ENCODE data around the gene AIF1L.
A peak's percentile ranks its signal among the peaks of the same experiment; 100 is the strongest.

Gene AIF1L

GRCh38 chr9:131096269-131097125, at the start of gene AIF1L:
Gene AIF1L (plus strand): TSS chr9:131096531. CDS start chr9:131096630, 99 bp downstream.
- peak; percentile 34 for DNase-seq (ENCODE audit: low spot score)

DNA sequence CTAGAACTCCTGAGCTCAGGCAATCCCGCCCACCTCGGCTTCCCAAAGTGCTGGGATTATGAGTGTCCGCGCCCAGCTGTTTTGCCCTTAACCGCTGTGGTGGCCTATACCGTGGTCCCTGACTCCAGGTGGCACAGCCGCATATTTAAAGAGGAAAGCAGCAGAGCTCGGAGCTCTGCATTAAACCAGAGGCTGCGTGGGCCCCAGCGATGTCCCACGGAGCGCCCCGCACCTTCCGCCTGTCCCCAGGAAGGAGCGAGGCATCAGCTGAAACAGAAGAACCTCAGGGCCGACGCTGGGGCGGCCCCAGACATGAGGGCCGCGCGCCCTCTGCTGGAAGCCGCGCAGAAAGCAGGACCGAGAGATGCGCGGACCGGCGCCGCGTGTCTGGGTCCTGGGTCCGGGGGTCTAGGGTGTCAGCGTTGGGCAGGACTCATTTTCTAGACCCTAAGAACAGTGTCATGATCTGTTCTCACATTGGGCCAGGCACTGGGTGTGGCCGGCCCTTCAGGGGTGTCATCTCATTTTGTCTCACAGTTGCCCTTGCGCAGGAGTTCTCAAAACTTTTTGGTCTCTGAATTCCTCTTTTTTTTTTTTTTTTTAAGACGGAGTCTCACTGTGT, 49.6 kb upstream of the AIF1L start:
- DNase-seq (ENCODE audit: low spot score) = peak; percentile 78

- DNase-seq (ENCODE audit: low spot score) = no peak
Measured at GRCh38 chr9:131048332-131048731, 48.0 kb upstream of the AIF1L start.

DNA sequence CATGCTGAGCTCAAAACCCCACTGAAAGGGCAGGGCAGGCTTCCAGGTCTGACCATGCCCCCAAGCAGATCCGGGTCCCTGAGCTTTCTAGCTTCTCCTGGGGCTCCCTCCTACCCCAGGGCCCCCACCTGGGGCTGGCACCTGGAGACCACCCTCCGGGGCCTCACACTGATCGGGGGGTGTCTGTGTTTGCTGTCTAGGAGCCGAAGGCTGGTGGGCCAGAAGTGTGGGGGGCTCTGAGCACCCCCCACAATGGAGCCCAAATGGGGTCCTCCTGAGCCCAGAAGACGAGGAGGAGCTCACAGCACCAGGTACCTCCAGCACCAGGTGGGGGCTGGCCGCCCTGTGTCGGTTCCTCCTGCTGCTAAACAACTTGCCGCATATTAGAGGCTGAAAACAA, 47.5 kb upstream of the AIF1L start:
- no peak for DNase-seq (ENCODE audit: low spot score)

- DNase-seq (ENCODE audit: low spot score) = no peak
Measured at GRCh38 chr9:131049829-131050715, 46.3 kb upstream of the AIF1L start.

DNA sequence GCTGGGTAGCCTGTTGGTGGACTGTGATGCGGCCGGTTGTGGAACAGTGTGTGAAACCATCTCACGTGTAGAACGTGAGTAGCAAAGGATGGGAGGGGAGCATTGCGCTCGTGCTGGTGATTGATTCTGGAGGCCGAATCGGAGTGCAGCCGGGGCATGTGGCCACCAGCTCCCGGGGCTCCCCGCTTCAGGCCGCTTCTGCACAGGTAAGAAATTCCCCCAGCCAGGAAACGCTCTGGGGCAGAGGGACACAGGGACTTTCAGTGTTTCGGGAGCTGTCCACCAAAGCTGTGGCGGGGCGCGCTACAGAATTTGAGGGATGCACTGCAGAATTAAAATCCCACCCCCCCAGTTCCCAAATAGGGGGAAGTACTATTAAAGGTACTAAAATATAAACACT, 45.5 kb upstream of the AIF1L start:
- DNase-seq (ENCODE audit: low spot score) = no peak

DNA sequence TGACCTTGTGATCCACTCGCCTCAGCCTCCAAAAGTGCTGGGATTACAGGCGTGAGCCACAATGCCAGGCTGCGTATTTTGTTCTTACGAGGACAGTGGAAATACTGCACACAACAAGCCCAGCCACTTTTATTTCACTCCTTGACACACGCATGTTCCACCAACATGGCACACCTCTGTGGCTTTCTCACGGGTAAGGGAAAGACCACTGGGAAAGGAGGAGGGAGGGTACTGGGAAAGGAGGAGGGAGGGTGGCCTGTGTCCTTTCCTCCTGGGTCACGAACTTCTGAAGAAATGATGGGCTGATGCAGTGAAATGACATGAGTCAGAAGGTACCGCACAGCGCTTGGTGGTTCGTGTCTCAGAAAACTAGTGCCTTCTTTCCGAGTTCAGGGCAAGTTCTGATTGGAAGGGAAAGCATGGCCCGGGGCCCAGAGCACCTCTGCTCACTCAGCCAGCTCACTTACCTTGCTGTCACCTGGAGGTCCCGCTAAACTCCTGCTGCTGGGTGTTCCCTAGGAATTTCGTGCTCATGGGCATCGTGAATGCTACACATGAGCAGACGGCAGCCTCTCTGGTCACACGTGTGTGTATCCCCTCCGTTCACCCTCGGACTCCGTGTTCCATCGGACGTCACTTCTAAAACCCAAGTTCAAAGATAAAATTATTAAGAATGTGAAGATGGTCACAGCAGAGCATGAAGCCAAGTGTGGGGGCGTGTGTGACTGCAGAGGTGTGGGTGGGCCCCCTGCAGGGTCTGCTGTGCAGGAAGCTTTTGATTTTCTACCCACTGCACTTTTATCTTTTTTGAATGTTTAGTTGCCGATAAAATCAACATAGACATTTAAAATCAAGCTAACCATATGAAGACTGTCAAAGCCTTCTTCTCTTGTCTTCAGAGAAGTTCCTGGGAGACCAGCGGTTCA, 44.5 kb upstream of the AIF1L start:
- no peak for DNase-seq (ENCODE audit: low spot score)

GRCh38 chr9:131053896-131054295, 42.4 kb upstream of the AIF1L start:
- no peak for DNase-seq (ENCODE audit: low spot score)

- no peak for DNase-seq (ENCODE audit: low spot score)
Measured at GRCh38 chr9:131056781-131057506, 39.4 kb upstream of the AIF1L start.

DNA sequence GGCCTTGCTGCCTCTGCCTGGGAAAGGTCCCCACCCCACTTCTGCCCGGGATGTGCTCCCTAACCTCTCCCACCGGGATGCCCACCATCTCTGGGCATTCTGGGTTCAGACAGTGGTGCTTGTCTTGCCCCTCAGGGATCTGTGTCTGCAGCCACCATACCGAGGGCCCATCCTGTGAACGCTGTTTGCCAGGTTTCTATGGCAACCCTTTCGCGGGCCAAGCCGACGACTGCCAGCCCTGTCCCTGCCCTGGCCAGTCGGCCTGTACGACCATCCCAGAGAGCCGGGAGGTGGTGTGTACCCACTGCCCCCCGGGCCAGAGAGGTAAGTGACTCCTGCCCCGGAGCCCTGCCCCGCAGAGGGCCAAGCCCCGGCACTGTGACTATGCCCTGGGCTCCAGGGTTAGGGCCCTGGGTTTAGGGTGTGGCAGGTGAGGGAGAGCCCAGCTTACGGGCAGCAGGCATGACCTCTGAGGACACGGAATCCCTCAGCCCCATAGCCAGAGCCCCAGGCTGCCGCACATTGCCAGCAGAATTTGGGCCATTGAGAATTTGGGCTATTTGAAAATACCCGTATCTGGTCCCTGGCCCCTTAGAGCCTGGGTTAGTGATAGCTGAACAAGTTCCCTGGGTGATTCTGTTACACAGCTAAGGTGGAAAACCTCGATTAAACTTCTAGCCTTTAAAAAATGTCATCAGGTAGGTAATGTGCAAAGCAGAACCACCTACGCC, 35.3 kb upstream of the AIF1L start:
- no peak for DNase-seq (ENCODE audit: low spot score)

GRCh38 chr9:131062969-131063368, 33.4 kb upstream of the AIF1L start:
- DNase-seq (ENCODE audit: low spot score) = no peak

DNA sequence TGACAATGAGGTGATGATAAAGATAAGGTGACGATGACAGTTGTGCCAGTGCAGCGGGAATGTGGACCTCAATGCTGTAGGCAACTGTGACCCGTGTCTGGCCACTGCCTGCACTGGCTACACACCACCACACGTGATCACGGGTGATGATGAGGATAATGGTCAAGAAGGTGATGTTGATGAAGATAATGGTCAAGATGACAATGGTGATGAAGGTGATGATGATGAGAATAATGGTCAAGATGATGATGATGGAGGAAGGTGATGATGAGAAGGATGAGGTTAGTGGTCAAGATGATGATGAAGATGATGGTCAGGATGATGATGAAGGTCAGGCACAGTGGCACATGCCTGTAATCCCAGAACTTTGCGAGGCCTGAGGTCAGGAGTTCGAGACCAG, 30.7 kb upstream of the AIF1L start:
- no peak for DNase-seq (ENCODE audit: low spot score)

DNA sequence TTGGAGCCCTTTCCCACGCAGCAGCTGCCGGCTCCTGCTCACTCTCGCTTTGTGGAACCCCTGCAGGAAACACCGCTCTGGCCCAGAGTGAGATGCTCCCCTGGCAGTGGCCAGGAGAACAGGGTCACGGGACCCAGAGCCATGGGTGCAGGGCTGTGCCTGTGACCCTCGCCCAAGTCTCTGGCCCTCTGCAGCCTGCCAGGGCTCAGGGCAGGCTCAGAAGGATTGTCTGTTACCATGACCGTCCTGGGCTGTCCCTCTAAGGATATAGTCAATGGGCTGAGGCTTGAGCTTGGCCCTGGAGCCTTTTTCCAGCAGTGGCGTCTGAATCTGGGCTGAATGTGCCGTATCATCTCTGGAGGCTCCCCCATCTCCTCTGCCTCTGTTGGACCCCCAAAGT, 28.7 kb upstream of the AIF1L start:
- DNase-seq (ENCODE audit: low spot score) = no peak

- DNase-seq (ENCODE audit: low spot score) = no peak
Measured at GRCh38 chr9:131068076-131068816, 28.1 kb upstream of the AIF1L start.

DNA sequence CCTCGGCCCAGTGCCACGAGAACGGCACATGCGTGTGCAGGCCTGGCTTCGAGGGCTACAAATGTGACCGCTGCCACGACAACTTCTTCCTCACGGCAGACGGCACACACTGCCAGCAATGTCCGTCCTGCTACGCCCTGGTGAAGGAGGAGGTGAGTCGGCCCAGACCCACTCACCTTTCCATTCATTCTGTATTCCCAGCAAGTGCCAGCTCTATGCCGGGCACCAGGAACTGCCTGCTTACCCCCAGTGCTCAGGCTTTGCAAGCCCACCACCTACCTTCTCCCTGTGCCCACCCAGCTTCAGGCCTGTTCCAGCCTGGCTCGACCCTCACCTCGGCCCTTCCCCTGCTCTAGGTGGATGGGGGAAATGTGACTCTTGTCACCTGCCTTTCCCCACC, 26.6 kb upstream of the AIF1L start:
- no peak for DNase-seq (ENCODE audit: low spot score)

DNA sequence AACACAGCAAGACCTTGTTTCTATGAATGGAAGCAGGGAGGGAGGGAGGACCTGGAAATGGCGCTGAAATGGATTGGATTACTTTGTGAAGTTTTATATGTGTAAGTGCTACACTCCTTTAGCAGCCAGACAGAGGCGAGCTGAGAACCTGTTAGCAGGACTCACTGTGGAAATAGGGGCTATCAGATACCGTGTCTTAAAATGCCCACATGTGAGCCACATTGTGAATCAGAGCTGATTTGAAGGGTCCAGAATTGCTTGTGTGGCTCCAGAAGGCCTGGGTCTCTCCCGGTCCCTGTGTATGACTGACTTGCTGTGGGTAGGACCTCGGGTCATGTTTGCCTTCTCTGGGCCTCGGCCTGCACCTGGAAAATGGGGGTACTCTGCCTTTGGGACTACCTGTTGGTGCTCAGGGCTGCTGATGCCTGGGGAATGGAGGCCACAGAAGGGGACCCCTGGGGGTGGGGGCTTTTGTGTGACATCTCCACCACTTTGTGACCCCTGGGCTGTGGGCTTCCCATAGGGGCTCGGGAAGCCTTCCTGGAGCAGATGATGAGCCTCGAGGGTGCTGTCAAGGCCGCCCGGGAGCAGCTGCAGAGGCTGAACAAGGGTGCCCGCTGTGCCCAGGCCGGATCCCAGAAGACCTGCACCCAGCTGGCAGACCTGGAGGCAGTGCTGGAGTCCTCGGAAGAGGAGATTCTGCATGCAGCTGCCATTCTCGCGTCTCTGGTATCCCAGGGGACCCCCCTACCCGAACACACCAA, 24.0 kb upstream of the AIF1L start:
- no peak for DNase-seq (ENCODE audit: low spot score)

DNA sequence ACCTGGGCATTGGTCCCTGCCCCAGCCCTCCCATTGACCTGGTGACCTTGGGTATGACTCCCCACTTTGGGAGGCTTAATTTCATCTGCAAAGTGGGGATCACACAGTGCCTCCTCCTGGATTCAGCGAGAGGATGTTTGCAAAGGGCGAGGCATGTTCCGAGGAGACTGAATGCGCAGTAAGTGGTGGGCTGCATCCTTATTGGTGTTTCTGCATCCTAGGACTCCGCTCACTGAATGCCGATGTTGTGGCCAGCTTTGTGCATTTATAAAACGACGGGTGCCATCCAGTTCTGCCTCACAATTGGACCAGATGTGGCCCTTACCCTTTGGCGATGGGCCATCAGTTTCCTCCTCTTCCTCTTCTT, 23.5 kb upstream of the AIF1L start:
- DNase-seq (ENCODE audit: low spot score) = no peak

GRCh38 chr9:131076347-131077195, 19.8 kb upstream of the AIF1L start:
- DNase-seq (ENCODE audit: low spot score) = no peak
